ENCODE measurements around the gene RAB8B. TPM values are rescaled to one million over a fixed set of nuclear protein-coding genes. Genes with fewer than 3 reads are reported as not detected.

Gene RAB8B
- total and polyA plus RNA-seq, 9 of the 15 experiments (the other 6 are each of a cell fraction or from before 2014, with no cell fraction given), result 7.8 to 32.1 (median 24.2) TPM

DNA sequence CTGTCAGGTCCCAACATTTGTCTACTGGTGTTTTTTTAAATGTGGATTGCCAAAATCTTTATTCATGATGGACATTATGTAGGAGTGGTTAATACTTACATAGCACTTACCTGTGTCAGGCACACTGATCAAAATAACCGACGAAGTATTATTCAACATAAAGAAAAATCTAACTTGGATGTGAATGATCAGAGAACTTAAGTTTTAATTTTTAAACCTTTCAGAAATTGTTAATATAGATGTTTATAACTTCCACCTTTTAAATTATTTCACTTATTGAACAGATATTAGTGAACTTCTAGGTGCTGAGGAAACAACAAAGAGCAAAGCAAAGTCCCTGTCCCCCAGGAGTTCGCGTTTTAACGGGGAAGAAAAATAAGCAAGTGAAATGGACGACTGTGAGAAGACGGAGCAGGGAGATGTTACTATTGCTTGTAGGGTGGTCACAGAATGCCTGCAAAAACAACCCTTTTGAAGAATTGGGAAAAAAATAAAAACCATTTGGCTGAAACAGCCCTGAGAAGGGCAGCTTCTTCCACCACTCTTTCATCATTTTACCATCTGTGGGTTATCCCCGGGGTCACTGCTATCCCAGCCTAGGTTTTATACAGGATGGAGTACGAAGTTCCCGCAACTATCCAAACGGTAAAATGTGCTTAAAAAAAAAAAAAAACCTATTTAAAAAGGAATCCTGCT is 87.1 kb downstream of the RAB8B start (continued):
- TF ChIP-seq, protein P1, sequence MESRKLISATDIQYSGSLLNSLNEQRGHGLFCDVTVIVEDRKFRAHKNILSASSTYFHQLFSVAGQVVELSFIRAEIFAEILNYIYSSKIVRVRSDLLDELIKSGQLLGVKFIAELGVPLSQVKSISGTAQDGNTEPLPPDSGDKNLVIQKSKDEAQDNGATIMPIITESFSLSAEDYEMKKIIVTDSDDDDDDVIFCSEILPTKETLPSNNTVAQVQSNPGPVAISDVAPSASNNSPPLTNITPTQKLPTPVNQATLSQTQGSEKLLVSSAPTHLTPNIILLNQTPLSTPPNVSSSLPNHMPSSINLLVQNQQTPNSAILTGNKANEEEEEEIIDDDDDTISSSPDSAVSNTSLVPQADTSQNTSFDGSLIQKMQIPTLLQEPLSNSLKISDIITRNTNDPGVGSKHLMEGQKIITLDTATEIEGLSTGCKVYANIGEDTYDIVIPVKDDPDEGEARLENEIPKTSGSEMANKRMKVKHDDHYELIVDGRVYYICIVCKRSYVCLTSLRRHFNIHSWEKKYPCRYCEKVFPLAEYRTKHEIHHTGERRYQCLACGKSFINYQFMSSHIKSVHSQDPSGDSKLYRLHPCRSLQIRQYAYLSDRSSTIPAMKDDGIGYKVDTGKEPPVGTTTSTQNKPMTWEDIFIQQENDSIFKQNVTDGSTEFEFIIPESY (CRISPR knock-in tag; IDR thresholded peaks at IDR 0.05), result no peak
- TF ChIP-seq, protein P2, sequence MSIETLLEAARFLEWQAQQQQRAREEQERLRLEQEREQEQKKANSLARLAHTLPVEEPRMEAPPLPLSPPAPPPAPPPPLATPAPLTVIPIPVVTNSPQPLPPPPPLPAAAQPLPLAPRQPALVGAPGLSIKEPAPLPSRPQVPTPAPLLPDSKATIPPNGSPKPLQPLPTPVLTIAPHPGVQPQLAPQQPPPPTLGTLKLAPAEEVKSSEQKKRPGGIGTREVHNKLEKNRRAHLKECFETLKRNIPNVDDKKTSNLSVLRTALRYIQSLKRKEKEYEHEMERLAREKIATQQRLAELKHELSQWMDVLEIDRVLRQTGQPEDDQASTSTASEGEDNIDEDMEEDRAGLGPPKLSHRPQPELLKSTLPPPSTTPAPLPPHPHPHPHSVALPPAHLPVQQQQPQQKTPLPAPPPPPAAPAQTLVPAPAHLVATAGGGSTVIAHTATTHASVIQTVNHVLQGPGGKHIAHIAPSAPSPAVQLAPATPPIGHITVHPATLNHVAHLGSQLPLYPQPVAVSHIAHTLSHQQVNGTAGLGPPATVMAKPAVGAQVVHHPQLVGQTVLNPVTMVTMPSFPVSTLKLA (conservative IDR thresholded peaks at IDR 0.05), result 0 out of 4 replicates have a peak, but pooled peaks of 1 of the 2 experiments have one; percentile 4
- TF ChIP-seq SRF (CRISPR knock-in tag; IDR thresholded peaks at IDR 0.05) (0 out of 4 replicates have a peak, but pooled peaks of 1 of the 2 experiments have one; percentile 8), ILF3 (IDR thresholded peaks at IDR 0.05; ENCODE audit: borderline replicate concordance) (no peak)
- TF ChIP-seq, protein P3, sequence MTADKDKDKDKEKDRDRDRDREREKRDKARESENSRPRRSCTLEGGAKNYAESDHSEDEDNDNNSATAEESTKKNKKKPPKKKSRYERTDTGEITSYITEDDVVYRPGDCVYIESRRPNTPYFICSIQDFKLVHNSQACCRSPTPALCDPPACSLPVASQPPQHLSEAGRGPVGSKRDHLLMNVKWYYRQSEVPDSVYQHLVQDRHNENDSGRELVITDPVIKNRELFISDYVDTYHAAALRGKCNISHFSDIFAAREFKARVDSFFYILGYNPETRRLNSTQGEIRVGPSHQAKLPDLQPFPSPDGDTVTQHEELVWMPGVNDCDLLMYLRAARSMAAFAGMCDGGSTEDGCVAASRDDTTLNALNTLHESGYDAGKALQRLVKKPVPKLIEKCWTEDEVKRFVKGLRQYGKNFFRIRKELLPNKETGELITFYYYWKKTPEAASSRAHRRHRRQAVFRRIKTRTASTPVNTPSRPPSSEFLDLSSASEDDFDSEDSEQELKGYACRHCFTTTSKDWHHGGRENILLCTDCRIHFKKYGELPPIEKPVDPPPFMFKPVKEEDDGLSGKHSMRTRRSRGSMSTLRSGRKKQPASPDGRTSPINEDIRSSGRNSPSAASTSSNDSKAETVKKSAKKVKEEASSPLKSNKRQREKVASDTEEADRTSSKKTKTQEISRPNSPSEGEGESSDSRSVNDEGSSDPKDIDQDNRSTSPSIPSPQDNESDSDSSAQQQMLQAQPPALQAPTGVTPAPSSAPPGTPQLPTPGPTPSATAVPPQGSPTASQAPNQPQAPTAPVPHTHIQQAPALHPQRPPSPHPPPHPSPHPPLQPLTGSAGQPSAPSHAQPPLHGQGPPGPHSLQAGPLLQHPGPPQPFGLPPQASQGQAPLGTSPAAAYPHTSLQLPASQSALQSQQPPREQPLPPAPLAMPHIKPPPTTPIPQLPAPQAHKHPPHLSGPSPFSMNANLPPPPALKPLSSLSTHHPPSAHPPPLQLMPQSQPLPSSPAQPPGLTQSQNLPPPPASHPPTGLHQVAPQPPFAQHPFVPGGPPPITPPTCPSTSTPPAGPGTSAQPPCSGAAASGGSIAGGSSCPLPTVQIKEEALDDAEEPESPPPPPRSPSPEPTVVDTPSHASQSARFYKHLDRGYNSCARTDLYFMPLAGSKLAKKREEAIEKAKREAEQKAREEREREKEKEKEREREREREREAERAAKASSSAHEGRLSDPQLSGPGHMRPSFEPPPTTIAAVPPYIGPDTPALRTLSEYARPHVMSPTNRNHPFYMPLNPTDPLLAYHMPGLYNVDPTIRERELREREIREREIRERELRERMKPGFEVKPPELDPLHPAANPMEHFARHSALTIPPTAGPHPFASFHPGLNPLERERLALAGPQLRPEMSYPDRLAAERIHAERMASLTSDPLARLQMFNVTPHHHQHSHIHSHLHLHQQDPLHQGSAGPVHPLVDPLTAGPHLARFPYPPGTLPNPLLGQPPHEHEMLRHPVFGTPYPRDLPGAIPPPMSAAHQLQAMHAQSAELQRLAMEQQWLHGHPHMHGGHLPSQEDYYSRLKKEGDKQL (CRISPR knock-in tag; IDR thresholded peaks at IDR 0.05; ENCODE audit: borderline replicate concordance), result no peak
- TF ChIP-seq, protein P4, sequence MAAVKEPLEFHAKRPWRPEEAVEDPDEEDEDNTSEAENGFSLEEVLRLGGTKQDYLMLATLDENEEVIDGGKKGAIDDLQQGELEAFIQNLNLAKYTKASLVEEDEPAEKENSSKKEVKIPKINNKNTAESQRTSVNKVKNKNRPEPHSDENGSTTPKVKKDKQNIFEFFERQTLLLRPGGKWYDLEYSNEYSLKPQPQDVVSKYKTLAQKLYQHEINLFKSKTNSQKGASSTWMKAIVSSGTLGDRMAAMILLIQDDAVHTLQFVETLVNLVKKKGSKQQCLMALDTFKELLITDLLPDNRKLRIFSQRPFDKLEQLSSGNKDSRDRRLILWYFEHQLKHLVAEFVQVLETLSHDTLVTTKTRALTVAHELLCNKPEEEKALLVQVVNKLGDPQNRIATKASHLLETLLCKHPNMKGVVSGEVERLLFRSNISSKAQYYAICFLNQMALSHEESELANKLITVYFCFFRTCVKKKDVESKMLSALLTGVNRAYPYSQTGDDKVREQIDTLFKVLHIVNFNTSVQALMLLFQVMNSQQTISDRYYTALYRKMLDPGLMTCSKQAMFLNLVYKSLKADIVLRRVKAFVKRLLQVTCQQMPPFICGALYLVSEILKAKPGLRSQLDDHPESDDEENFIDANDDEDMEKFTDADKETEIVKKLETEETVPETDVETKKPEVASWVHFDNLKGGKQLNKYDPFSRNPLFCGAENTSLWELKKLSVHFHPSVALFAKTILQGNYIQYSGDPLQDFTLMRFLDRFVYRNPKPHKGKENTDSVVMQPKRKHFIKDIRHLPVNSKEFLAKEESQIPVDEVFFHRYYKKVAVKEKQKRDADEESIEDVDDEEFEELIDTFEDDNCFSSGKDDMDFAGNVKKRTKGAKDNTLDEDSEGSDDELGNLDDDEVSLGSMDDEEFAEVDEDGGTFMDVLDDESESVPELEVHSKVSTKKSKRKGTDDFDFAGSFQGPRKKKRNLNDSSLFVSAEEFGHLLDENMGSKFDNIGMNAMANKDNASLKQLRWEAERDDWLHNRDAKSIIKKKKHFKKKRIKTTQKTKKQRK (IDR thresholded peaks at IDR 0.05; ENCODE audit: borderline replicate concordance, low read depth, low read length), result no peak
- TF ChIP-seq, protein P5, sequence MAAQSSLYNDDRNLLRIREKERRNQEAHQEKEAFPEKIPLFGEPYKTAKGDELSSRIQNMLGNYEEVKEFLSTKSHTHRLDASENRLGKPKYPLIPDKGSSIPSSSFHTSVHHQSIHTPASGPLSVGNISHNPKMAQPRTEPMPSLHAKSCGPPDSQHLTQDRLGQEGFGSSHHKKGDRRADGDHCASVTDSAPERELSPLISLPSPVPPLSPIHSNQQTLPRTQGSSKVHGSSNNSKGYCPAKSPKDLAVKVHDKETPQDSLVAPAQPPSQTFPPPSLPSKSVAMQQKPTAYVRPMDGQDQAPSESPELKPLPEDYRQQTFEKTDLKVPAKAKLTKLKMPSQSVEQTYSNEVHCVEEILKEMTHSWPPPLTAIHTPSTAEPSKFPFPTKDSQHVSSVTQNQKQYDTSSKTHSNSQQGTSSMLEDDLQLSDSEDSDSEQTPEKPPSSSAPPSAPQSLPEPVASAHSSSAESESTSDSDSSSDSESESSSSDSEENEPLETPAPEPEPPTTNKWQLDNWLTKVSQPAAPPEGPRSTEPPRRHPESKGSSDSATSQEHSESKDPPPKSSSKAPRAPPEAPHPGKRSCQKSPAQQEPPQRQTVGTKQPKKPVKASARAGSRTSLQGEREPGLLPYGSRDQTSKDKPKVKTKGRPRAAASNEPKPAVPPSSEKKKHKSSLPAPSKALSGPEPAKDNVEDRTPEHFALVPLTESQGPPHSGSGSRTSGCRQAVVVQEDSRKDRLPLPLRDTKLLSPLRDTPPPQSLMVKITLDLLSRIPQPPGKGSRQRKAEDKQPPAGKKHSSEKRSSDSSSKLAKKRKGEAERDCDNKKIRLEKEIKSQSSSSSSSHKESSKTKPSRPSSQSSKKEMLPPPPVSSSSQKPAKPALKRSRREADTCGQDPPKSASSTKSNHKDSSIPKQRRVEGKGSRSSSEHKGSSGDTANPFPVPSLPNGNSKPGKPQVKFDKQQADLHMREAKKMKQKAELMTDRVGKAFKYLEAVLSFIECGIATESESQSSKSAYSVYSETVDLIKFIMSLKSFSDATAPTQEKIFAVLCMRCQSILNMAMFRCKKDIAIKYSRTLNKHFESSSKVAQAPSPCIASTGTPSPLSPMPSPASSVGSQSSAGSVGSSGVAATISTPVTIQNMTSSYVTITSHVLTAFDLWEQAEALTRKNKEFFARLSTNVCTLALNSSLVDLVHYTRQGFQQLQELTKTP (IDR thresholded peaks at IDR 0.05; ENCODE audit: low read depth in 1 of 2, partially characterized antibody in 2 of 2), result peak in 1 of 2 experiments; percentile 62
